Motor neuron (in vitro differentiated cells): ENCODE measurements around the gene LDB3. TPM values are rescaled to one million over a fixed set of nuclear protein-coding genes. Genes with fewer than 3 reads are reported as not detected.
A peak's percentile ranks its signal among the peaks of the same experiment; 100 is the strongest.

Experiments used
- ATAC-seq, 8 experiments: fragments of 200-7000 bp; cut with Tn5 transposase; replicated peaks in 6 of 8; 2 replicates each; pipeline ENCODE4 v1.8.0; 2021; ENCODE audit warnings: mild to moderate bottlenecking in 8 of 8, moderate library complexity in 8 of 8
- H3K27ac ChIP-seq, 2 donors: fragments of 250-450 bp; sonication (Bioruptor Pico); 2 replicates each; pipeline ENCODE4 v1.9.0; 2021; ENCODE audit warnings: antibody characterized with exemption in 2 of 2, mild to moderate bottlenecking in 2 of 2, moderate library complexity in 1 of 2
- H3K4me1 ChIP-seq, 2 donors: fragments of 250-450 bp; sonication (Bioruptor Pico); replicated peaks in 1 of 2; 2 replicates each; pipeline ENCODE4 v1.6.1; 2021; ENCODE audit warnings: antibody characterized with exemption in 2 of 2, mild to moderate bottlenecking in 2 of 2, moderate library complexity in 1 of 2
- H3K4me3 ChIP-seq, 5 donors: fragments of 250-450 bp; sonication (Bioruptor Pico); 2 replicates each; pipeline ENCODE4 v1.9.0; 2021; ENCODE audit warnings: antibody characterized with exemption in 5 of 5, mild to moderate bottlenecking in 5 of 5, moderate library complexity in 4 of 5
- WGBS, 10 experiments: fragments of 450-650 bp; shearing (Covaris generic); methylation state at CpG; one replicate each; pipeline ENCODE4 v1.0.0; 2022; 5-methylcytosine and 5-hydroxymethylcytosine counted together
- in situ Hi-C, 9 experiments: fragments of 400-800 bp; cut with MboI; loops; one replicate each; pipeline ENCODE4 v1.15.0; 2021; ENCODE audit warnings: low sequenced_read_pairs in 9 of 9, low pct_unique_long_range_greater_than_20kb in 2 of 9; ENCODE audit not compliant: unreplicated experiment in 9 of 9
- total RNA-seq, 8 experiments: library from RNA; unstranded; fragments of 300-600 nt; gene quantifications; 2 replicates each; pipeline versions ENCODE4 v1.2.3 to v1.2.4, GENCODE V29; 2022

LDB3 gene
- total RNA-seq, 8 experiments from 2014 or later, result 0.16 to 2.5 (median 0.37) TPM

- ATAC-seq, result no peak
- WGBS, 10 experiments, result 100% methylated on average over 1 of the region's 1 CpG; no CpG with 5 or more reads in 1 of the 10 experiments
- Histone ChIP-seq H3K4me1 (peaks cover 3 to 15% of the 10 kb centered on the region in 2 donors), H3K27ac (no peak overlapping the region), H3K4me3 (no peak overlapping the region)
- in situ Hi-C loops, result no loop called here
These were observed 114.5 kb downstream of the LDB3 start for GRCh38 chr10:86782701-86783418.

DNA sequence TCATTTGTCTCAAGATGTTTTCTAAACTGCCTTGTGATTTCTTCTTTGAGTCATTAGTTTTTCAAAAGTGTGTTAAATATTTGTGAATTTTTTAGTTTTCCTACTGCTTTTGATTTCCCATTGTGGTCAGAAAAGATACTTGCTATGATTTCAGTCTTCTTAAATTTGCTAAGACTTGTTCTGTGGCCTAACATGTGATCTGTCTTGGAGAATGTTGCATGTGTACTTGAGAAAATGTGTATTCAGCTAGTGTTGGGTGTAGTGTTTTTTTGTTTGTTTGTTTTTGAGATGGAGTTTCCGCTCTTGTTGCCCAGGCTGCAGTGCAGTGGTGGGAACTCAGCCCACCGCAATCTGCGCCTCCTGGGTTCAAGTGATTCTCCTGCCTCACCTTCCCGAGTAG is 116.7 kb downstream of the LDB3 start:
- 83 to 100% (median 93%) methylated on average over 1 to 4 of the region's 4 CpGs; no CpG with 5 or more reads in 5 of the 10 experiments for WGBS, 10 experiments
- Histone ChIP-seq H3K4me1 (peaks cover 3 to 15% of the 10 kb centered on the region in 2 donors), H3K27ac (no peak overlapping the region), H3K4me3 (no peak overlapping the region)
- in situ Hi-C loops, result no loop called here
- peak in 1 of 8 experiments; percentile 60 for ATAC-seq

Other genes with a start within 250 kb of the LDB3 start
- gene WAPL, start 146.7 kb upstream of the LDB3 start, total RNA-seq, result 10 to 100 TPM; 25.1 to 42.2 (median 31.8) TPM
- under 1 TPM in 7 of 8 experiments, not detected in 1; 0.11 to 0.57 (median 0.14) TPM for gene OPN4, start 14.0 kb upstream of the LDB3 start, total RNA-seq
- gene BMPR1A, start 88.1 kb downstream of the LDB3 start, total RNA-seq, result 10 to 100 TPM; 15.8 to 44.1 (median 27.9) TPM